Measurements from ENCODE around the gene NPAS4.
"Not testable (repeated sequence)": the region's sequence is repeated elsewhere in the genome, so short reads cannot be mapped to it uniquely, and the experiment has no call there.

The NPAS4 gene

GRCh38 chr11:66428933-66429332, 8.1 kb downstream of the NPAS4 start:
- Histone ChIP-seq H3K4me2 (ENCODE audit: low read depth, low read length, poor library complexity, severe bottlenecking) (no peak overlapping the region), H3K9ac (ENCODE audit: low read depth, low read length, poor library complexity, severe bottlenecking) (no peak overlapping the region), H2AFZ (ENCODE audit: low read length) (no peak overlapping the region), H3F3A (ENCODE audit: low read depth) (no peaks in the 10 kb centered on the region), H3K9me2 (replicated peaks; ENCODE audit: low read depth, low read length) (no peaks in the 10 kb centered on the region), H3K27me3 (ENCODE audit: insufficient read depth, low read length, poor library complexity, severe bottlenecking) (no peaks in the 10 kb centered on the region), H3K4me3 (ENCODE audit: low read length, poor library complexity, severe bottlenecking) (no peak overlapping the region), H3K4me1 (ENCODE audit: insufficient read depth, low read length, poor library complexity, severe bottlenecking) (no peaks in the 10 kb centered on the region), H3K79me2 (ENCODE audit: insufficient read depth, low read length) (no peaks in the 10 kb centered on the region), H4K20me1 (ENCODE audit: insufficient read depth, low read length, poor library complexity, severe bottlenecking) (no peaks in the 10 kb centered on the region), H3K36me3 (ENCODE audit: insufficient read depth, low read length) (peaks cover 2% of the 10 kb centered on the region; the same call in 1 of the 2 replicates), H3K9me3 (ENCODE audit: insufficient read depth, low read depth, low read length) (no peaks in the 10 kb centered on the region)
- TF ChIP-seq, protein P1, sequence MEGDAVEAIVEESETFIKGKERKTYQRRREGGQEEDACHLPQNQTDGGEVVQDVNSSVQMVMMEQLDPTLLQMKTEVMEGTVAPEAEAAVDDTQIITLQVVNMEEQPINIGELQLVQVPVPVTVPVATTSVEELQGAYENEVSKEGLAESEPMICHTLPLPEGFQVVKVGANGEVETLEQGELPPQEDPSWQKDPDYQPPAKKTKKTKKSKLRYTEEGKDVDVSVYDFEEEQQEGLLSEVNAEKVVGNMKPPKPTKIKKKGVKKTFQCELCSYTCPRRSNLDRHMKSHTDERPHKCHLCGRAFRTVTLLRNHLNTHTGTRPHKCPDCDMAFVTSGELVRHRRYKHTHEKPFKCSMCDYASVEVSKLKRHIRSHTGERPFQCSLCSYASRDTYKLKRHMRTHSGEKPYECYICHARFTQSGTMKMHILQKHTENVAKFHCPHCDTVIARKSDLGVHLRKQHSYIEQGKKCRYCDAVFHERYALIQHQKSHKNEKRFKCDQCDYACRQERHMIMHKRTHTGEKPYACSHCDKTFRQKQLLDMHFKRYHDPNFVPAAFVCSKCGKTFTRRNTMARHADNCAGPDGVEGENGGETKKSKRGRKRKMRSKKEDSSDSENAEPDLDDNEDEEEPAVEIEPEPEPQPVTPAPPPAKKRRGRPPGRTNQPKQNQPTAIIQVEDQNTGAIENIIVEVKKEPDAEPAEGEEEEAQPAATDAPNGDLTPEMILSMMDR (conservative IDR thresholded peaks at IDR 0.05; ENCODE audit: low read length), result no peak
- TF ChIP-seq EZH2phosphoT487 (IDR thresholded peaks at IDR 0.05; ENCODE audit: borderline replicate concordance), result no peak

DNA sequence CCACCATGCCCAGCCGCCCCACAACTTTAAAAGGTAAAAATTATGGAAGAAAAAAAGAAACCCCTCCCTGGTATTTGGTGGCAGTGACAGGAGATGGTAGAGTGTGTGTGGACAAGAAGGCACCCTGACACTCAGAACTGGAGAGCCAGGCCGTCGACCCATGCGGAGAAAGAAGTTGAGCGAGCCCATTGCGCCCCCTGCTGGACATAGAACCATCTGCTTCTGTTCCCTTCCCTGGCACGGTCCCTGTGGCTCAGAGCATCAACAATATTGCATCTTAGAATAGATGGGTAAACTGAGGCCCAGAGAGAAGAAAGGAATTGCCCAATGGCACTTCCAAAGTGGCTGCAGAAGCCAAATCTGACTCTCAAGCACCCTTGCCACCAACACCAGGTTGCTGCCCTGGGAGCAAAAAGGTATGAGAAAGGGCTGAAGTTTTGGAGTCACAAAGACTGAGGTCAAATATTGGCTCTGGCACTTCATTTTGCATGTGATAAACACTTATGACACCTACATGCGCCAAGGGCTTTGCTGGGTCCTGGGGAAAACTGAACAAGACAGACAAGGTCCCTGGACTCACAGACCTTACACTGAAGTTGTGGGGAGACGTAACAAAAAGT, 9.3 kb downstream of the NPAS4 start:
- H3K4me2 ChIP-seq (ENCODE audit: low read depth, low read length, poor library complexity, severe bottlenecking), result no peak overlapping the region
- H3K9me2 ChIP-seq (replicated peaks; ENCODE audit: low read depth, low read length), result no peaks in the 10 kb centered on the region
- no peak overlapping the region for H3K4me3 ChIP-seq (ENCODE audit: low read length, poor library complexity, severe bottlenecking)

GRCh38 chr11:66431287-66431686, 10.5 kb downstream of the NPAS4 start:
- H3K9ac ChIP-seq (ENCODE audit: low read depth, low read length, poor library complexity, severe bottlenecking); H3K36me3 ChIP-seq (ENCODE audit: insufficient read depth, low read length); H3F3A ChIP-seq (ENCODE audit: low read depth); H3K27me3 ChIP-seq (ENCODE audit: insufficient read depth, low read length, poor library complexity, severe bottlenecking); H3K4me3 ChIP-seq (ENCODE audit: low read length, poor library complexity, severe bottlenecking); H3K9me2 ChIP-seq (replicated peaks; ENCODE audit: low read depth, low read length); H3K9me3 ChIP-seq (ENCODE audit: insufficient read depth, low read depth, low read length); H3K4me1 ChIP-seq (ENCODE audit: insufficient read depth, low read length, poor library complexity, severe bottlenecking); H3K79me2 ChIP-seq (ENCODE audit: insufficient read depth, low read length); H2AFZ ChIP-seq (ENCODE audit: low read length); H4K20me1 ChIP-seq (ENCODE audit: insufficient read depth, low read length, poor library complexity, severe bottlenecking); H3K4me2 ChIP-seq (ENCODE audit: low read depth, low read length, poor library complexity, severe bottlenecking): not testable (repeated sequence)

More for the DNA sequence above, 9.3 kb downstream of the NPAS4 start:
- Histone ChIP-seq H3K79me2 (ENCODE audit: insufficient read depth, low read length) (no peaks in the 10 kb centered on the region), H3K9me3 (ENCODE audit: insufficient read depth, low read depth, low read length) (no peaks in the 10 kb centered on the region), H3K36me3 (ENCODE audit: insufficient read depth, low read length) (peaks cover 2% of the 10 kb centered on the region; the same call in 1 of the 2 replicates), H2AFZ (ENCODE audit: low read length) (no peak overlapping the region), H3K9ac (ENCODE audit: low read depth, low read length, poor library complexity, severe bottlenecking) (no peak overlapping the region), H3F3A (ENCODE audit: low read depth) (no peaks in the 10 kb centered on the region), H3K27me3 (ENCODE audit: insufficient read depth, low read length, poor library complexity, severe bottlenecking) (no peaks in the 10 kb centered on the region), H3K4me1 (ENCODE audit: insufficient read depth, low read length, poor library complexity, severe bottlenecking) (no peaks in the 10 kb centered on the region), H4K20me1 (ENCODE audit: insufficient read depth, low read length, poor library complexity, severe bottlenecking) (no peaks in the 10 kb centered on the region)
- TF ChIP-seq EZH2phosphoT487 (IDR thresholded peaks at IDR 0.05; ENCODE audit: borderline replicate concordance), result no peak
- TF ChIP-seq, protein P1 (conservative IDR thresholded peaks at IDR 0.05; ENCODE audit: low read length), result peak; percentile 91

- not testable (repeated sequence) for H3K4me3 ChIP-seq (ENCODE audit: low read length, poor library complexity, severe bottlenecking); H3K9me3 ChIP-seq (ENCODE audit: insufficient read depth, low read depth, low read length); H3K9me2 ChIP-seq (replicated peaks; ENCODE audit: low read depth, low read length); H3K79me2 ChIP-seq (ENCODE audit: insufficient read depth, low read length); H3F3A ChIP-seq (ENCODE audit: low read depth); H3K36me3 ChIP-seq (ENCODE audit: insufficient read depth, low read length); H2AFZ ChIP-seq (ENCODE audit: low read length); H3K9ac ChIP-seq (ENCODE audit: low read depth, low read length, poor library complexity, severe bottlenecking); H3K4me1 ChIP-seq (ENCODE audit: insufficient read depth, low read length, poor library complexity, severe bottlenecking); H3K4me2 ChIP-seq (ENCODE audit: low read depth, low read length, poor library complexity, severe bottlenecking); H3K27me3 ChIP-seq (ENCODE audit: insufficient read depth, low read length, poor library complexity, severe bottlenecking); H4K20me1 ChIP-seq (ENCODE audit: insufficient read depth, low read length, poor library complexity, severe bottlenecking)
Measured at GRCh38 chr11:66431871-66432329, 11.1 kb downstream of the NPAS4 start.
